ENCODE data around the gene C6orf132.

DNA sequence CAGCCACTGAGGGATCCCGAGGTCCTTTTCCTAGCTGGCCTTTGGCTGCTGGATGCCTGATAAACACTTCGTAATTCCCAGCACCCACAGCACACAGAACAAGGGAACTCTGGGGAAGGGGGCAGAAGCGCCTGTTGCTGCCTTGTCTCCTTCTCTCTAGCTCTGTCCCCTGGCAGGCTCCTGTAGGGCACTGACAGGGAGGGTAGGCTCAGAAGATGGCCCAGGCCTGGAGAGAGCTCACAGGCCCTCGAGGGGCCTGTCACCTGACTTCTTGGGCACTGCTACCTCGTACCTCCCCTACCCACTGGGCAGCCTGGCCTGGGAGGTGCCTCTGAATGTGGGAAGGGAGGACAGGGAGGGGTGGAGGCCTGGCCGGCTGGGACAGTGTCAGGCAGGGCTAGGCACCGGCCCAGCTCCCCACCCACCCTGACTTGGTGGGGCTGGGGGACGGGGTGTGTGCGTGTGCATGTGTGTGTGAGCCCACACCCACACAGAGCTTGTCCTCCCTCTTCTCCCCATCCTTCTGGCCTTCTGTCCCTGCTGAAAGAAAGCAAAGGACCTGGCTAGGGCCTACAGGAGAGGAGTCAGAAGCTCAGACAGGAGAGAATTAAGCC, 18.1 kb downstream of the C6orf132 start:
- TF ChIP-seq, protein P1, sequence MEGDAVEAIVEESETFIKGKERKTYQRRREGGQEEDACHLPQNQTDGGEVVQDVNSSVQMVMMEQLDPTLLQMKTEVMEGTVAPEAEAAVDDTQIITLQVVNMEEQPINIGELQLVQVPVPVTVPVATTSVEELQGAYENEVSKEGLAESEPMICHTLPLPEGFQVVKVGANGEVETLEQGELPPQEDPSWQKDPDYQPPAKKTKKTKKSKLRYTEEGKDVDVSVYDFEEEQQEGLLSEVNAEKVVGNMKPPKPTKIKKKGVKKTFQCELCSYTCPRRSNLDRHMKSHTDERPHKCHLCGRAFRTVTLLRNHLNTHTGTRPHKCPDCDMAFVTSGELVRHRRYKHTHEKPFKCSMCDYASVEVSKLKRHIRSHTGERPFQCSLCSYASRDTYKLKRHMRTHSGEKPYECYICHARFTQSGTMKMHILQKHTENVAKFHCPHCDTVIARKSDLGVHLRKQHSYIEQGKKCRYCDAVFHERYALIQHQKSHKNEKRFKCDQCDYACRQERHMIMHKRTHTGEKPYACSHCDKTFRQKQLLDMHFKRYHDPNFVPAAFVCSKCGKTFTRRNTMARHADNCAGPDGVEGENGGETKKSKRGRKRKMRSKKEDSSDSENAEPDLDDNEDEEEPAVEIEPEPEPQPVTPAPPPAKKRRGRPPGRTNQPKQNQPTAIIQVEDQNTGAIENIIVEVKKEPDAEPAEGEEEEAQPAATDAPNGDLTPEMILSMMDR (IDR thresholded peaks at IDR 0.05; ENCODE audit: low read length): no peak
- TF ChIP-seq EZH2 (optimal IDR thresholded peaks at IDR 0.05; ENCODE audit: low read depth, low read length): no peak
- TF ChIP-seq EZH2phosphoT487 (IDR thresholded peaks at IDR 0.05; ENCODE audit: low read length): no peak

Data from MM.1S (cell line).